Neural cell (in vitro differentiated cells): ENCODE measurements around the gene NR2C2AP. TPM values are rescaled to one million over a fixed set of nuclear protein-coding genes. Genes with fewer than 3 reads are reported as not detected.
A peak's percentile ranks its signal among the peaks of the same experiment; 100 is the strongest.

Experiments
- H2AFZ ChIP-seq: fragments of 200-600, 300-800 bp; sonication (generic), shearing (Covaris generic); 2 replicates; pipeline ENCODE4 v1.6.0; 2014; ENCODE audit warnings: low read depth, mild to moderate bottlenecking, antibody characterized with exemption, low read length, moderate library complexity
- H3F3A ChIP-seq: fragments of 200-600 bp; shearing (Covaris generic); 2 replicates; pipeline ENCODE4 v1.6.1; 2016; ENCODE audit warnings: mild to moderate bottlenecking, moderate library complexity, mixed read lengths, antibody characterized with exemption, low read length; ENCODE audit not compliant: insufficient read depth, poor library complexity, severe bottlenecking
- H3K27ac ChIP-seq: fragments of 200-600, 300-800 bp; sonication (generic), shearing (Covaris generic); 2 replicates; pipeline ENCODE4 v1.5.1; 2014; ENCODE audit warnings: mild to moderate bottlenecking, low read length, moderate library complexity
- H3K27me3 ChIP-seq: fragments of 300-800, 200-600 bp; sonication (generic), shearing (Covaris generic); 2 replicates; pipeline ENCODE4 v1.6.0; 2014; ENCODE audit warnings: mild to moderate bottlenecking, low read depth, low read length, moderate library complexity; ENCODE audit not compliant: insufficient read depth
- H3K36me3 ChIP-seq: fragments of 300-800, 200-600 bp; sonication (generic), shearing (Covaris generic); 2 replicates; pipeline ENCODE4 v1.5.1; 2014; ENCODE audit warnings: mild to moderate bottlenecking, antibody characterized with exemption, low read length, moderate library complexity; ENCODE audit not compliant: insufficient read depth
- H3K4me2 ChIP-seq: fragments of 300-800, 200-600 bp; sonication (generic), shearing (Covaris generic); 2 replicates; pipeline ENCODE4 v1.6.0; 2014; ENCODE audit warnings: mild to moderate bottlenecking, low read length
- H3K4me3 ChIP-seq: fragments of 300-800, 200-600 bp; sonication (generic), shearing (Covaris generic); 2 replicates; pipeline ENCODE4 v1.5.1; 2014; ENCODE audit warnings: mild to moderate bottlenecking, low read length, moderate library complexity
- H3K79me2 ChIP-seq: fragments of 200-600 bp; shearing (Covaris generic); replicated peaks from 2 replicates; pipeline ENCODE4 v1.6.0; 2014; ENCODE audit warnings: mild to moderate bottlenecking, low read length, moderate library complexity; ENCODE audit not compliant: insufficient read depth
- H3K9ac ChIP-seq: fragments of 300-800, 200-600 bp; sonication (generic), shearing (Covaris generic); 2 replicates; pipeline ENCODE4 v1.6.1; 2016; ENCODE audit warnings: mild to moderate bottlenecking, low read length, mixed read lengths
- H3K9me2 ChIP-seq: fragments of 200-600 bp; shearing (Covaris generic); 2 replicates; pipeline ENCODE4 v1.6.1; 2016; ENCODE audit warnings: mild to moderate bottlenecking, low read length, mixed read lengths; ENCODE audit not compliant: insufficient read depth
- H3K9me3 ChIP-seq: fragments of 200-600, 300-800 bp; sonication (generic), shearing (Covaris generic); 2 replicates; pipeline ENCODE4 v1.6.1; 2016; ENCODE audit warnings: mild to moderate bottlenecking, mixed run types, low read length, moderate library complexity, mixed read lengths
- H4K20me1 ChIP-seq: fragments of 200-600 bp; shearing (Covaris generic); 2 replicates; pipeline ENCODE4 v1.6.1; 2016; ENCODE audit warnings: mild to moderate bottlenecking, mixed run types; ENCODE audit not compliant: insufficient read depth
- CTCF ChIP-seq: fragments of 450-650 bp; IDR thresholded peaks from 2 replicates; pipeline ENCODE4 v1.5.1; 2014; ENCODE audit warnings: antibody characterized with exemption, mild to moderate bottlenecking, moderate library complexity; ENCODE audit not compliant: poor library complexity, severe bottlenecking
- EP300 ChIP-seq: fragments of 450-650 bp; conservative IDR thresholded peaks from 2 replicates; pipeline ENCODE4 v1.6.1; 2014; ENCODE audit warnings: antibody characterized with exemption, mild to moderate bottlenecking, moderate library complexity; ENCODE audit not compliant: poor library complexity, severe bottlenecking
- EZH2 ChIP-seq: fragments of 200-600, 300-800 bp; shearing (Covaris generic), sonication (generic); IDR thresholded peaks from 2 replicates; pipeline ENCODE4 v1.6.1; 2014; ENCODE audit warnings: antibody characterized with exemption, low read length, borderline replicate concordance, mild to moderate bottlenecking; ENCODE audit not compliant: insufficient read depth, poor library complexity, severe bottlenecking
- MXI1 ChIP-seq: fragments of 450-650 bp; conservative IDR thresholded peaks from 2 replicates; pipeline ENCODE4 v1.6.1; 2014; ENCODE audit warnings: antibody characterized with exemption, mild to moderate bottlenecking; ENCODE audit not compliant: poor library complexity, severe bottlenecking
- POLR2AphosphoS5 ChIP-seq: IDR thresholded peaks from 2 replicates; pipeline ENCODE4 v1.6.1; 2012
- RAD21 ChIP-seq: fragments of 450-650 bp; conservative IDR thresholded peaks from 2 replicates; pipeline ENCODE4 v1.6.1; 2014; ENCODE audit warnings: antibody characterized with exemption, mild to moderate bottlenecking, moderate library complexity
- REST ChIP-seq: IDR thresholded peaks from 2 replicates; pipeline ENCODE4 v1.6.1; 2012; ENCODE audit warnings: borderline replicate concordance
- SMC3 ChIP-seq: fragments of 450-650 bp; conservative IDR thresholded peaks from 2 replicates; pipeline ENCODE4 v1.6.1; 2014; ENCODE audit warnings: antibody characterized with exemption, mild to moderate bottlenecking, moderate library complexity; ENCODE audit not compliant: poor library complexity
- TAF1 ChIP-seq: IDR thresholded peaks from 2 replicates; pipeline ENCODE4 v1.6.1; 2012; ENCODE audit warnings: low read depth
- polyA plus RNA-seq: library from polyadenylated mRNA; depleted of rRNA; stranded (reverse); fragments of >200 nt; gene quantifications from 2 replicates; pipeline ENCODE4 v1.2.3, GENCODE V29; 2014

The NR2C2AP gene
- polyA plus RNA-seq, 1 donor from 2014 or later = 15.1 TPM

DNA sequence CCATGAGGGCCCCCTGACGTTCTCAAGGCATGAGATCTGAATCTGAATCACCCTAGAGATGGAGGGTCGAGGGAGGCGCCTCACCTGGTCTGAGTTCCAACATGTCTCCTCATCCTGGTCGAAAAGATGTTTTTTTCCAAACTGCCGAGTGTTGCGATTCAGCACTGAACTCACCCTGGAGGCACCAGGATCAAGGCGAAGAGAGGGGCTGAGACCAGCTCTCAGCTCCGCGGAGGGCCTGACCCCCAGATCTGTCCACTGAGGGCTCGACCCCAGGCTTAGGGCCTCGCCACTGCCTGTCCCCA is 555 bp downstream of the NR2C2AP start:
- Histone ChIP-seq H4K20me1 (no peaks in the 10 kb centered on the region), H2AFZ (no peak overlapping the region), H3K27ac (no peak overlapping the region)

More for the DNA sequence above, 555 bp downstream of the NR2C2AP start:
- Histone ChIP-seq H3F3A (no peaks in the 10 kb centered on the region), H3K9ac (peak overlapping the region; percentile 61), H3K9me3 (no peaks in the 10 kb centered on the region), H3K36me3 (no peaks in the 10 kb centered on the region), H3K27me3 (no peaks in the 10 kb centered on the region), H3K4me2 (peak overlapping the region; percentile 20), H3K4me3 (peak overlapping the region; percentile 77), H3K79me2 (no peaks in the 10 kb centered on the region), H3K9me2 (no peaks in the 10 kb centered on the region)
- TF ChIP-seq EP300 = no peak
- TF ChIP-seq EZH2 = no peak
- no peak for TF ChIP-seq REST
- TF ChIP-seq TAF1 = no peak
- no peak for TF ChIP-seq POLR2AphosphoS5
- no peak for TF ChIP-seq MXI1
- TF ChIP-seq RAD21 = no peak
- no peak for TF ChIP-seq CTCF
- TF ChIP-seq SMC3 = no peak
